ENCODE measurements around the gene SPATA12.

The SPATA12 gene

DNA sequence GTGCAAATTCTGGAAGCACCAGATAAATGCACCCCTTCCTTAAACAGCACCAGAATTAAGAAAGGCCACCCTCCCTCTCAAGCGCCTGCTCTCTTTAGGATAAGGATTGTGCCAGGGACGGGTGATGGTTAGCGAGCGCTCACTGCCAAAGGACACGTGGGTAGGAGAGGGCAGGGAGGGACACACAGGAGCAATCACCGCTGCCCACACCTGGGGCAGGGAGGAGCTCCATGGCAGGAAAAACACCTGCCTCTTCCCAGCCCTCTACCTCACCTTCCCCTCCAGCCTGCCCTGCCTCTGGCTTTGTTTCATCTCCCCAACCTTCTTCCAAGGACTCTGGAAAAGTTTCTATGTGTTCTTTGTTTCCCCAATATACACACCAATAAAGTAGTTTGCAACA, 7.3 kb upstream of the SPATA12 start:
- DNase-seq (ENCODE audit: low read depth): no peak

DNA sequence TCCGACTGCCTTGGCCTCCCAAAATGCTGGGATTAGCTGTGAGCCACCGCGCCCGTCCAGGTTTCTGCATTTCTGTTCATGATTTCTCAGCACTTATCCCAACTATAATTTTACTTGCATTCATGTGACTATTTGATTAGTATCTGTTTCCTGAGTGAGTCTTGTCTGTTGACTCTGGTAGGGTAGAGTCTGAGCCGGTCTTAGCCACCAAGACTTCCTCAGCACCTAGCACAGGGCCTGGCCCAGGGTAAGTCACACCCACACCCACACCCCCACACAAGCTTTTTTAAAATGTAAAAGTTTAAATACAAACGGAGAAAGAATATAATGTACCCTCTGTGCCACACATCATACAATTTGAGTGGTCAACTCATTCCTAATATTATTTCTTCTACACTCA, 3.1 kb upstream of the SPATA12 start:
- DNase-seq (ENCODE audit: low read depth): no peak

DNA sequence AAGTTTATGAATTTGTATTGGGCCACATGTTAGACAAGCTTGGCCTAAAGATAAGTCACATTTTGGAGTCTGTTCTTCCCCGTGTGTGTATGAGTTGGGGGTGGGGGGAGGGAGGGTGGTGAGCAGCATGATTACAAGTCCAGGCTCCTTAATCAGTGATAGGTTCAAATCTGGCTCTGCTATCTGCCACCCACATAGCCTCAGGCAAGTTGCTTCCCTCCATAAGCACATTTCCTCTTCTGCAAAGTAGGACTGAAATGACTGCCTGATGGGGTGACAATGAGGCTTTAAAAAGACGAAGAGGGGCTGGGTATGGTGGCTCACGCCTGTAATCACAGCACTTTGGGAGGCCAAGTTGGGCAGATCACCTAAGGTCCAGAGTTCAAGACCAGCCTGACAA, 1.1 kb upstream of the SPATA12 start:
- DNase-seq (ENCODE audit: low read depth): no peak

DNA sequence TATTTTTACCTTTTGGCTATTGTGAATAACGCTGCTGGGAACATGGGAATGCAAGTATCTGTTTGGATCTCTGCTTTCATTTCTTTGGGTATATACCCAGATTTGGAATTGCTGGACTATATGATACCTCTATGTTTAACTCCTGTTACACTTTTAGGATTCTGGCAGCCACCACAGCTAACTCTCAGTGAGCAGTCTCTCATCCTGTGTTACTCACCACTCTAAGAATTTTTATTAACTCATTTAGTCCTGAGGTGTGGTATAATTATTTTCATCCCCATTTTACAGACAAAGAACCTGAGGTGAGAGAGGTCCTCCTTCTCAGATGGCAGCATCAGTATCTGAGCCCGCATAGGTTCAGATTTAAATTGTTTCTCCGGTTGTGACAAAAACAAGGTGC, 1.1 kb downstream of the SPATA12 start:
- no peak for DNase-seq (ENCODE audit: low read depth)

DNA sequence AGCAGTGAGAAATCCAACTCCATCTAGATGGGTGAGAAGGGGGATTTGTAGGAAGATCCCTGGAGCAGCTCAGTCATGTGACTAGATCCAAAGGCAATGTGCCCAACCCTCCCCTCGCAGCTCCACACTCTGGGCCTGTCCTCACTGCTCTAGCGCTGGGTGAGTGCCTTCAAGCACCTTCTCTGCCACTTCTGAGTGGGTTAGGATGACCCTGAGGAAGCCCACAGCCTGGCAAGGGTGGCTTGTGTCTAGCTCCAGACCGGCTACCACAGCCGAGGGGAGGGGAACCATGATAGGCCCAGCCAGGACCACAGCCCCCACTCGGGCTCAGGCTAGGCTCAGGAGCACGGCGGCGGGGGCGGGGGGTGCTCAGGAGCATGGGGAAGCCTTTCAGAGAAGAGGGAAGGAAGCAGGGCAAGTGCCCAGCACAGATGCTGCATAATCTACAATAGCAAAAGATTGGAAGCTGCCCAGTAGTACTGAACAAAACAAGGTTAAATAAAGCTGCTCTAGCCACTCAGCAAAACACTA, 1.7 kb downstream of the SPATA12 start:
- DNase-seq (ENCODE audit: low read depth): no peak

DNA sequence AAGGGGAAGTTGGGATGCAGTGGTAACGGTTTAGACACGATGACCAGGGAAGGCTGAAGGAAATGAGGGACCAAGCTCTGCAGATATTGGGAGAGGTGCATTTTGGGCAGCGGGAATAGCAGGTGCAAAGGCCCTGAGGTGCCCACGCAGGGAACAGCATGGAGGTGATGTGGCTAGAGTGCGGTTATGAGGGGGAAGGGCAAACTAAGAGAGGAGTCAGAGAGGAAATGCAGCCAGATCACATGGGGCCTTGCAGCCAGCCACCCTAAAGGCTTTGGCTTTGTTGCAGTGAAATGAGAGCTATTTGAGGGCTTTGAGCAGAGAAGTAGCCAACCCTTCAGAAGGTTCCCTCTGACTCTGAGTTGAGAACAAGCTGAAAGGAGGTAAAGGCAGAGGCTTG, 2.6 kb downstream of the SPATA12 start:
- DNase-seq (ENCODE audit: low read depth): no peak

DNA sequence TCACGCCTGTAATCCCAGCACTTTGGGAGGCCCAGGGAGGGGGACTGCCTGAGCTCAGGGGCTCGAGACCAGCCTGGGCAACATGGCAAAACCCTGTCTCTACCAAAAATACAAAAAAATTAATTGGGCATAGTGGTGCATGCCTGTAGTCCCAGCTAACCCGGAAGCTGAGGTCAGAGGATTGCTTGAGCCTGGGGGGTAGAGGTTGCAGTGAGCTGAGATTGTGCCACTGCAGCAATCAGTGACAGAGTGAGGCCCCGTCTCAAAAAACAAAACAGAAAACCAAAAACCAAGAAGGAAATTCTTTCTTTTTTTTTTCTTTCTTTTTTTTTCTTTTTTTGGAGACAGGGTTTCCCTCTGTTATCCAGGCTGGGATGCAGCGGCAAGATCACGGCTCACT, 3.5 kb downstream of the SPATA12 start:
- DNase-seq (ENCODE audit: low read depth): no peak

DNA sequence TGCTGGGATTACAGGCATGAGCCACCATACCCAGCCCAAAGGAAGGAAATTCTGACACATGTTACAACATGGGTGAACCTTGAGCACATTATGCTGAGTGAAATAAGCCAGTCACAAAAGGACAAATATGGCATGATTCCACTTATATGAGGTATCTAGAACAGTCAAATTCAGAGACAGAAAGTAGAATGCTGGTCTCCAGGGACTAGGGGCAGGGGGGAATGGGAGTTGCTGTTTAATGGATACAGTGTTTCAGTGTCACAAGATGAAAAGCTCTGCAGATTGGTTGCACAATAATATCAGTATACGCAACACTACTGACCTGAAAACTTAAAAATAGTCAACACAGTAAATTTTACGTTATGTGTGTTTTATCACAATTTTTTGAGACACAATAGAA, 4.1 kb downstream of the SPATA12 start:
- no peak for DNase-seq (ENCODE audit: low read depth)

DNA sequence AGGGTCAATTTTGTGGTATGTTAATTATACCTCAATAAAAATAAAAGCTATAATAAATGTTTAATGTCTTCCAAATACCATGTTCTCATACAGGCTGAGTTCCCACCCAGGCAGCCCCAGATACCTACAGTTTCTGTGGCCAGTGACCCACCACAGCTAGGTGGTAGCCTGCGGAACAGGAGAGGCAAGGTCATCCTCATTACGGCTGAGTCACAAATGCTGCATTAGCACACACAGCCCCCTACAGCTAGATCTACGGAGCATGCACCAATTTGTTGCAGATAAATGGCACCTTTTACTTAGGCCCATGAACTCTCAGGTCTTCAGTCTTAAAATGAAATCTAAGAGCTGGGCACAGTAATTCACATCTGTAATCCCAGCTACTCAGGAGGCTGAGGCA, 5.1 kb downstream of the SPATA12 start:
- DNase-seq (ENCODE audit: low read depth): no peak

DNA sequence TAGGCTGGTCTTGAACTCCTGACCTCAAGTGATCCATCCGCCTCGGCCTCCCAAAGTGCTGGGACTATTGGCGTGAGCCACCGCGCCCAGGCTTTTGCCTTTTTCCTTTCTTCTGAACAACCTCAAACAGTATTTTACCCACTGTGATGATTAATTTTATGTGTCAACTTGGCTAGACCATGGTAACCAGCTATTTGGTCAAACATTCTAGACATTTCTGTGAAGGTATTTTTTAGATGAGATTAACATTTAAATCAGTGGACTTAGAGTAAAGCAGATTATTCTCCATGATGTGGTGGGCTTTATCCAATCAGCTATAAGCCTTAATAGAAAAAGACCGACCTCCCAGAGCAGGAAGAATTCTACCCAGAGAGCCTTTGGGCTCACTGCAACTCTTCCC, 6.0 kb downstream of the SPATA12 start:
- DNase-seq (ENCODE audit: low read depth): no peak

DNA sequence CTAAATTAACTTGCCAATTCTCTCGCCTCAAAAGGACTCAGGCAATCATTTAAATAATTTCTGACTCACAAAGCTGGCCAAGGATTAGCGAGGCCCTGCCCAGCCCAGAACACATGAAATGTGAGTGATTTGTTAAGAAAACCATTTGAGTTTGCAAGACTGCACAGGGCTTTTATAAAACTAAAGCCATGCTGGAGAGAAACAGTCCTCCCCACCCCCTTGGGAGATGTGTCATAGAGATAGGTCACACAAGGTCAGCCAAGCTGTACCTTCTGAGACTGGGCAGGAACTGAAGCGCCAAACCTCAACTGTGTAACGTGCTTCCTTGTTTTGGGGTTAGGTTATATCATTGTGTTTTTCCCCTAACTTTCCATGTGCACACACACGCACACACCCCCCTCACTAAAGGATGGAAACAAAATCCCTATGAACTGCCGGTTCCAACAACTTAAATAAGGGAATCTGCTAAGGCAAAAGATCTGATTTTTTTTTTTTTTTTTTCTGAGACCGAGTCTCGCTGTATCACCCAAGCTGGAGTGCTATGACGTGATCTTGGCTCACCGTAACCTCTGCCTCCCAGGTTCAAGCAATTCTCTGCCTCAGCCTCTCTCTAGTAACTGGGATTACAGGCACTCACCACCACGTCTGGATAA, 8.1 kb downstream of the SPATA12 start:
- peak; percentile 88 for DNase-seq (ENCODE audit: low read depth)

DNA sequence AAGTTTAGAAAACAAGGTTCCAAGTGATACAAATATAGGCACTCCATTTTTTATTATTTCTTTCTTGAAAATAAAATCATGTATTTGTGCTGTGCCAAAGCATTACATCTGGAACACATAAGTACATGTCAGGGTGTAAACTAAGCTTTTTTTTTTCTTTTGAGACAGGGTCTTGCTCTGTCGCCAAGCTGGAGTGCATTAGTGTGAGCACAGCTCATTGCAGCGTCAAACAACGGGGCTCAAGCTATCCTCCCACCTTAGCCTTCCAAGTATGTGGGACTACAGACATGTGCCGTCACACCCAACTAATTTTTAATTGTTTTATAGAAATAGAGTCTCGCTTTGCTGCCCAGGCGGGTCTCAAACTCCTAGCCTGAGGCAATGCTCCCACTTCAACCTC, 9.0 kb downstream of the SPATA12 start:
- DNase-seq (ENCODE audit: low read depth): no peak

DNA sequence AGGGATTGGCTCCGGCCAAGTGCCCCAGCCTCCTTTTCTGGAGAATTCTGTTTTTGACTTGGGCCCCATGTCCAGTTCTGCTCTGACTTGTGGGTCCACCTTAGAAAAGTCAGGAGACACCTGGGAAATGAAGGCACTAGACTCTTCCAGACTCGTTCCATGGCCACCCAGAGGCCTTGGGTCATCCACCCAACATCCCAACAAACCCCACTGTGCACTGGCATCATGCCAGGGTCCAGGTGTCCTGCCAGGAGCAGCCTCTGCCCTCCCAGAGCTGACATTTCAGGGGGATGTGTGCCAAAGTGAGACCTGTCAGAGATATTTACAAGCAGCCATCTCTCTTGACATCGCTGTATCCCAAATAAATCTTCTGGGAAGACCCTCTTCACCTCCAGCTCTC, 13.2 kb downstream of the SPATA12 start:
- no peak for DNase-seq (ENCODE audit: low read depth)

DNA sequence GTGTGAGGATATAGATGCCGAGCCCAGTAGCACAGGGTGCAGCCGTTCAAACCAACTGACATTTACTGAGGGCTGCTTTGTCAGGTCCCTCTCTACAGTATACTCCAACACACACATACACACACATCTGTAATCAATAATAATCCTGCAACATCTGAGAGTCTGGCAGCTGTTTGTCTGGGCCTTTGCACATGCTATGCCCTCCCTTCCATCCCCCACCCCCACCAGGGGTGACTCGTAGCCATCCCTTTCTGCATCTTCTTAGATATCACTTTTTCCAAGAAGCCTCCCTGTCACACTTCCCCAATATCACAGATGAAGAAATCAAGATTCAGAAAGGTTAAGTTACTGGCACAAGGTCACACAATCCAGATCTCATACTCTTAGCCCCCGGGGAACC, 13.7 kb downstream of the SPATA12 start:
- DNase-seq (ENCODE audit: low read depth): no peak

DNA sequence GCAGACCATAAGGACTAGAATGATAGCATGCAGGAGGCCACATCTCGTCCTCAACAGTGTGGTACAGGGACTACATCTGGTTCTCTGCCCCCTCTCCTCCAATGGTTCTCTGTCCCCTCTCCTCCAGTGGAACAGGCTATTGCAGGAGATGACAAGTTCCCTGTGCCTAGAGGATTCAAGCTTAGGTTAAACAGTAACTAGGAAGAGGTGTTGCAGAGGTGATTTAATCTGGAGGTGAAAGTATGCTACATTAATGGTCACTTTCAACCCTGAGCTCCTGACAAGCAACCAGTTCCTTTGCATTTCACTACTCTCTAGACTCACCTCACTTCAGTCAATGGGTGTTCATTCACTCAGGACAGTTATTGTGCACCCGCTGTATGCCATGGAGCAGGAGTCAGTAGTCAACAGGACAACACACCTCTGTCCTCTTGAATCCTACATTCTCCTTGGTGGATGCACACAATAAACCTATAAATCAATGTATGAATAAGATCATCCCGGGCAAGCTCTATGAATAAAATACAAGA, 16.0 kb downstream of the SPATA12 start:
- no peak for DNase-seq (ENCODE audit: low read depth)

DNA sequence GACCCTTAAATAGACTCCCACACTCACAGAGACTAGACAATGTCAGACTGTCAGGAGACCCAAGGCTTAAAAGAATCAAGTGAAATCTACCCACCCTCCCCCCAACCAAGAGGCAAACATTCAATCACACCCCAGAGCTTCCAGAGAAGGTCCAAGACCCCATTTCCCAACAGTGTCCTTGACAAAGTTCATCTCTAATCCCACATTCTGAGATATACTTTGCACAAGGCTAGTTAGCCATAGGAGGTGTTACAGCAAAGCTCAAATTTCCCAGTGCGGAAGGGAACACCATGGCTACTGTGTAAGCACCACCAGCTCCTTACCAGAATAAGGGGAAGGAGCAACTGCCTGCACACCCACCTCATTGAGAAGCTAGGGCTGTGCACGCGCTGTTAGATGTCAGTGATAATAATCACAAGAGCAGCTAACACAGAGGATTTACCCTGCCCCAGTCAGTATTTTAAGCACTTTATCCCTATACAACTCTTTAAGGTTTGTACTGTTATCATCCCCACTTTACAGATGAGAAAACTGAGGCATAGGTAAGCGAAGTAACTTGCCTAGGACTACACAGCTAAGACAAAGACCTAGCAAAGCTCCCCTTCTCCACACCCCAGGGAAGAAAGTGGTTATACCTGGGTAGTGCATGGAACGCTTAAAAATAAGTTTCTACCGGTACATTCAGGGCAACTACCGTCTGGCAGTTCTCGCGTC, 17.3 kb downstream of the SPATA12 start:
- no peak for DNase-seq (ENCODE audit: low read depth)

DNA sequence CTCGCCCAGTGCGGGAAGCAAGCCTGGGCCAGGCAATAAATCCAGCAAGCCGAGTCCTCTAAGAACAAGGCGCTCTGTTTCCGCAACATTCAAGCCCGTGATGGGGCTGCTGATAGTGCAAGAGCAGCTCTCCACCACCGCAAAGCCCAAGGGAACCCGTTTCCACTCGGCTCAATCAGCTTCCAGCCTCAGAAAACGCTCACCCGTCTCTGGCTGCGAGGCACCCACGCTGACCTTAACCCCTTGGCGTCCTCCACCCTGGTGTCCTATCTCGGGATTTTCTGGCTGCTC, 17.8 kb downstream of the SPATA12 start:
- no peak for DNase-seq (ENCODE audit: low read depth)

DNA sequence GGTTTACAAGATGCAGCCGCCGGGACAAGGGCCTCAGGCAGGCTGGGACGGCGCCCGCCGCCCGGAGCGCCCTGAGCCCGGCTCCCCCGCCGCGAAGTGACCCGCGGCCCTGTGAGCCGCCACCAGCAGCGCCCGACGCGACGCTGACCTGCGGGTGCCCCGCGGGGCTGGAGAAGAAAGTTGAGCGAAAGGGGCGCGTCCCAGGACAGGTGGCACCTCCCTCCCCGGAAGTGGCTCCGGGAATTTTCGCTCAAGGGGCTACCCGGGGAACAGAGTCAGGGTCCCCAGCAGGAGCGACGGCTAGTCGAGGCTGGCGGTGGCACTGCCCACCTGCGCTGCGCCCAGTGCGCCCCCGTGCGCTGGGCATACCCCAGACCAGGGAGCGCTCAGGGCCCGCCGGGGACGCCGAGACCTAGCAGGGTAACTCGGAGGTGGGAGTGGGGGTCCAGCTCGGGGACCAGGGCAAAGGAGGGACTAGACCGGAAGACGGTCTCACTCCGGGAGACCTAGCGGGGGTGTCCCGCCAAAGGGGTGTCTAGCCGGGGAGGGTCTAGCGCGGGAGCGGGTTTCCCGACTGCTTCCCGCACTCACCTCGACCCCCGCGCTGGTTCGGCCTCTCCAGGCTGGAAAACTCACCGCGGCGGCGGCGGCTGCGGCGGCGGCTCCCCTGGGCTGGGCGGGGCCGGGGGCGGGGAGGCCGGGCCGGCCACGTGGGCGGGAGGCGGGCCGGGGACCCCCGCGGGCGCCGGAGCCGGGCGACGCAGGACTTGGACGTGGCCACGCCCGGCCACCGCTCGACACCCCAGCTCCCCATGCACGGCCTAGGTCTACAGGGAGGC, 18.4 kb downstream of the SPATA12 start:
- DNase-seq (ENCODE audit: low read depth): no peak

DNA sequence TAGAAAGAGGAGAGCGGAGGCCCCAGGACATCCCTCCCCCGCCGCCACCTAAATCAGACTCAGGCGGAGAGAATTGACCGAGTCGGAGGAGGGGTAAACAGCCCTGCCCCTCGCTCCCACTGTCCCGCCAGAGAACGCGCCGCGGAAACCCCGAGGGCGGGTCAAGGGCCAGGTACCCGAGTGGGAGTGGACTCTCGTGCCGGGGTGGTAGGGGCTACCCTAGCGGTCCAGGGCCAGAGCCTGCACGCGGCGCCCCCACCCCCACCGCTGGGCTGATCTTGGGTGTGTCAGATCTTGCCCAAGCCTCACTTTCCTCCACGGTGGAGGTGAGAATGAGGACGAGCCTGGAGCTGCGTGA, 19.0 kb downstream of the SPATA12 start:
- no peak for DNase-seq (ENCODE audit: low read depth)

DNA sequence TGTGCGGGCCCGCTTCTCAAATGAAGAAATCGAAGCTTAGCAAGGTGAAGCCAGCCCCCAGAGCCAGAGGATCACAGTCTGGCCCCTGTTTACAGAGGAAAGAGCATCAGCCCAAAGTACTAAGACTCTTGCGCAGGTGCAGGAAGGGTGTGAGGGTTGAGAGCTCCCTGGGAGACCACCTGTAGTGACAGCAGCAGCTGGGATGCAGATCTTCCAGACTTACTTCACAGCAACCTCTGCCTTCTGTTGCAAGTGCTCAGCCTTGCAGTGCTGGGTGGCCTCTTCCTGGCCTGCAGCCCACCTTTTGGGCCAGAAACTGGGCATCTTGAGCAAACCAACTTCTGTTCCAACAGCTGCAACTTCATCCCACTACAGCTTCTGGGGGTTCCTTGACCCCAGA, 19.7 kb downstream of the SPATA12 start:
- no peak for DNase-seq (ENCODE audit: low read depth)

DNA sequence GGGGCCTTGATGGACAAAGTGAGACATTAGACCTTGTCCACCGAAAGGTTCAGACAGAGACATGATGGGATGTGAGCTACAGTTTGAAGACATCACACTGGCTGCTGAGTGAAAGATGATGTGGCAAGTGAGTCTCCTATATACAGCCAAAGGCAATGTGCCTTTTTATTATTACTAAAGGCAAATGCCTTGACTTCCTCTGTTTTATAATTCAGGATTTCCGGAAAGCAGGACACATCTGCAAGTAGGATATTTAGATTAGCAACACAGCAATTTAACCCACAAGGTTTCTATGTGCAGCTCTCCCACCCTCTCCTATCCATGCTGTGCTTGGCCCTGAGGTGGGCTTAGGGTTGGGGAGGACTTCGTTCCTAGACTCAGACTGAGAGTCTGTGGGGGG, 20.7 kb downstream of the SPATA12 start:
- no peak for DNase-seq (ENCODE audit: low read depth)

DNA sequence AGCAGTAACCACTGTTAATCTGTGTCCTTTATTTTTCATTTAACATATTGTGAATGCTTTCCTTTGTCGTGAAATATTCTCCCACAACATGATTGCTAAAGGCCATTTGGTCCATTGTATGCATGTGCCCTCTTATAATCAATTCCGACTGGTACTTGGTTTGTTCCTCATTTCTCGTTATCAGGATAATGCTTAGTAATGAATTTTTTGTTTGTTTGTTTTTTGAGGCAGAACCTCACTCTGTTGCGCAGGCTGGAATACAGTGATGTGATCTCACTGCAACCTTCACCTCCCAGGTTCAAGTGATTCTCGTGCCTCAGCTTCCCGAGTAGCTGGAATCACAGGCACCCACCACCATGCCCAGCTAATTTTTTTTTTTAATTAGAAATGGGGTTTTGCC, 22.0 kb downstream of the SPATA12 start:
- DNase-seq (ENCODE audit: low read depth): no peak

Measured in HS-5 (cell line).